Measurements from ENCODE around the gene KAZN.

KAZN gene

DNA sequence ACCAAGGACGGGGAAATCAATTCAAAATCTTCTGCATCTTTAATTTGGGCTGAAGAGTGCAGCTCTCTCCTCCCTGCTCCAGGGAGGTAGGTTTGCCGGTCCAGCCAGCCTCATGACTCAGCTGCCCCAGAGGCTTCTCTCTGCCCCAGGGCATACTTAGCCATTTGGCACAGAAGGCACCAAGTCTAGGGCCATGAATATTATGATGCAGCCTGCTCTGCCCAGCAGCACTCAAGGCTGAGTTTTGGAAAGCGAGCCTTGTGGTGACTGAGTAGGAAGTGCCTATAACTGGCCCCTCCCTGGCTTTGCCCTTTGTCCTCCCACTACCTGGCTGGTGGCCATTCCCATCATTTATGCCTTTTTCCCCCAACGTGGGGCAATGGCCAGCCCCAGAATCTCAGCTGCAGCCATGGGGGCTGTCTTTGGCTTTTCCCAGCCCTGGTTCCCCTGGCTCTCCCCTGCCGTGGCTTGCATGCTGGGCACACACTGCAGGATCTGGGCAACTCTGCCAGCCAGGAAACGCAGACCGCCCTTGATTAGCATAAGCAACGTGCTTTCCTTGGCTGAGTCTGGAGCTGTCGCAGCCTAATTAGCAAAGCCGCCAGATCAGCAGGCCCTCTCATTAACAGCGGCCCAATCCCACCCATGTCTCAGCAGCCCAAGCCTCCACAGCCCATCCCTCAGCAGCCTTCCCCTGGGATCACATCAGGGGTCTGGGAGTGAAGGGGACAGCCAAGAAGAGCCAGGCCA lies 296.5 kb downstream of the KAZN start:
- no peak overlapping the region for H3K4me3 ChIP-seq (ENCODE audit: low read length)
- TF ChIP-seq, protein P1, sequence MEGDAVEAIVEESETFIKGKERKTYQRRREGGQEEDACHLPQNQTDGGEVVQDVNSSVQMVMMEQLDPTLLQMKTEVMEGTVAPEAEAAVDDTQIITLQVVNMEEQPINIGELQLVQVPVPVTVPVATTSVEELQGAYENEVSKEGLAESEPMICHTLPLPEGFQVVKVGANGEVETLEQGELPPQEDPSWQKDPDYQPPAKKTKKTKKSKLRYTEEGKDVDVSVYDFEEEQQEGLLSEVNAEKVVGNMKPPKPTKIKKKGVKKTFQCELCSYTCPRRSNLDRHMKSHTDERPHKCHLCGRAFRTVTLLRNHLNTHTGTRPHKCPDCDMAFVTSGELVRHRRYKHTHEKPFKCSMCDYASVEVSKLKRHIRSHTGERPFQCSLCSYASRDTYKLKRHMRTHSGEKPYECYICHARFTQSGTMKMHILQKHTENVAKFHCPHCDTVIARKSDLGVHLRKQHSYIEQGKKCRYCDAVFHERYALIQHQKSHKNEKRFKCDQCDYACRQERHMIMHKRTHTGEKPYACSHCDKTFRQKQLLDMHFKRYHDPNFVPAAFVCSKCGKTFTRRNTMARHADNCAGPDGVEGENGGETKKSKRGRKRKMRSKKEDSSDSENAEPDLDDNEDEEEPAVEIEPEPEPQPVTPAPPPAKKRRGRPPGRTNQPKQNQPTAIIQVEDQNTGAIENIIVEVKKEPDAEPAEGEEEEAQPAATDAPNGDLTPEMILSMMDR (conservative IDR thresholded peaks at IDR 0.05; ENCODE audit: low read length): no peak
- DNase-seq (ENCODE audit: low read depth): peak; percentile 9

DNA sequence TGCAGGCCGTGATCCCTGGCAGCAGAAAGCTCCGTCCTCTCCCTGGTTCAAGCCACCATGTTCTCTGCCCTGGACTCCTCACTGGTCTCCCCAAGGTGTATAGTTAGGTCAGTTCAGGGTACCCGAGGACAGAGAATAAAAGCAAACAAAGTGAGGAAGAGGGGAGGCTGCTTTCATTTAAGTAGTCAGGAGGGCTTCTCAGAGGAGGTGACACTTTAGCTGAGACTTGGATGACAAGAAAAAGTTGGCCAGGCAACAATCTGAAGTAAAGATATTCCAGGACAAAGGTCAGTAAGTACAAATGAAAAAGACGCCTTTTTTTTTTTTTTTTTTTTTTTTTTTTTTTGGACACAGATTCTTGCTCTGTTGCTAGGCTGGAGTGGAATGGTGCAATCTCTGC lies 297.2 kb downstream of the KAZN start:
- DNase-seq (ENCODE audit: low read depth): no peak
- H3K4me3 ChIP-seq (ENCODE audit: low read length): no peak overlapping the region
- TF ChIP-seq, protein P1 (conservative IDR thresholded peaks at IDR 0.05; ENCODE audit: low read length): no peak

DNA sequence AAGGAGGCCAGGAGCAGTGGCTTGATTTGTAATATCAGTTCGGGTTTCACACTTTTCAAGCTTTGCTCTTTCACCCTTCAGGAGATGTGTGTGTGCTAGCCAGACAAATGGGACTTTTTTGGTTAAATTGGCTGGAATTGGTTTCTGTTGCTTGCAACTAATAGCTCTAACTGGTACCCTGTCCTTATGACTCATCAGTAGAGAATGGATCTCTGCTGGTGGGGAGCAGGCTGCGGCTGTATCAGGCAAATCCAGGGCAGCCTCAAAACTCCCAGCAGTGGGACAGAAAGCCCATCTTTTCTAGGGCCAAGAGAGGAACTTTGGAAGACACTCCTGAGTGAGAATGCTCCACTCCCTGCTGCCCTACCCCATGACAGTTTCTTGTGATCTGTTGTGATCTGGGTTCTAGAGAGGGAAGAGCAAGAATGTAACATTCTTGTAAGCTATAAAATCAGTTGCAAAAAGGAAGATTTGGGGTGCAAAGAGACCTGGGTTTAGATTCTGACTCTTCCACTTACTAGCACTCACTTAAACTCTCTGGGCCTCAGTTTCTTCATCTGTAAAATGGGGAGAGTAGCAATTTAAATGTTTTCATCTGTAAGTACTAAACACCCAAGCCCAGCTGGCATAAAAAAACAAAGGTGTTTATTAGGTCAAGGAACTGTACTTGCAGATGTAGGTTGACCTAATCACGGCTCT lies 298.0 kb downstream of the KAZN start:
- TF ChIP-seq, protein P1 (conservative IDR thresholded peaks at IDR 0.05; ENCODE audit: low read length): no peak
- no peak overlapping the region for H3K4me3 ChIP-seq (ENCODE audit: low read length)
- peak; percentile 8 for DNase-seq (ENCODE audit: low read depth)

DNA sequence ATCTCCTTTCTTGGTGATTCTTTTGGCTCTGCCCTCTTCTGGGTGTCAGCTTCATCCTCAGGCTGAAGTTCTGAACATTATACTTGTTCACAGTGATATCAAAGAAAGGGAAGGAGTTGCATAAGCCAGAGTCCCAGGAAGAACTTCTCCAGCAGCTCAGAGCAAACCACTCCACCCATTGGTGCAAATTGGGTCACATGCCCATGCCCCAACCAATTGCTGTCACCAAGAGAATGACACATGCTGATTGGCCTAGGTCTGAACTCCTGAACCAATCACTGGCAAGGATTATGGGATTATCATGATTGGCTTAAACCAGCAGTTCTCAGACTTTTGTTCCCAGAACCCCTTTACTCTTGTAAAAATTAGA lies 298.6 kb downstream of the KAZN start:
- no peak overlapping the region for H3K4me3 ChIP-seq (ENCODE audit: low read length)
- DNase-seq (ENCODE audit: low read depth): peak; percentile 6
- TF ChIP-seq, protein P1 (conservative IDR thresholded peaks at IDR 0.05; ENCODE audit: low read length): no peak

DNA sequence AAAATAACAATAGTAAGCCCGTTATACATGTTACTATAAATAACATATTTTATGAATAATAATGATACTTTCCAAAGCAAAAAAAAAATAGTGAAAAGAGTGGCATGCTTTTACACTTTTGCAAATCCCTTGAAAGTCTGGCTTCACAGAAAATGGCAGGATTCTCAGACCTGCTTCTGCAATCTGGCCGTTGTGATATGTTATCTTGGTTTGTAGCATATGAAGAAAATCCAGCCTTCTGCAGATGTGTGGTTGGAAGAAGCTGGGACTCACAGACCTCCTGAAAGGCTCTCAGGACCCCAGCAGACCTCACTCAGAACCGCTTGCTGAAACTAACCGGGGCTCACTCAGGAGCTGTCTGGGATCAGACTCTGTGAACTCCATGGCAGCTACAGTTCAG lies 299.1 kb downstream of the KAZN start:
- no peak for DNase-seq (ENCODE audit: low read depth)
- H3K4me3 ChIP-seq (ENCODE audit: low read length): no peak overlapping the region
- TF ChIP-seq, protein P1 (conservative IDR thresholded peaks at IDR 0.05; ENCODE audit: low read length): no peak

DNA sequence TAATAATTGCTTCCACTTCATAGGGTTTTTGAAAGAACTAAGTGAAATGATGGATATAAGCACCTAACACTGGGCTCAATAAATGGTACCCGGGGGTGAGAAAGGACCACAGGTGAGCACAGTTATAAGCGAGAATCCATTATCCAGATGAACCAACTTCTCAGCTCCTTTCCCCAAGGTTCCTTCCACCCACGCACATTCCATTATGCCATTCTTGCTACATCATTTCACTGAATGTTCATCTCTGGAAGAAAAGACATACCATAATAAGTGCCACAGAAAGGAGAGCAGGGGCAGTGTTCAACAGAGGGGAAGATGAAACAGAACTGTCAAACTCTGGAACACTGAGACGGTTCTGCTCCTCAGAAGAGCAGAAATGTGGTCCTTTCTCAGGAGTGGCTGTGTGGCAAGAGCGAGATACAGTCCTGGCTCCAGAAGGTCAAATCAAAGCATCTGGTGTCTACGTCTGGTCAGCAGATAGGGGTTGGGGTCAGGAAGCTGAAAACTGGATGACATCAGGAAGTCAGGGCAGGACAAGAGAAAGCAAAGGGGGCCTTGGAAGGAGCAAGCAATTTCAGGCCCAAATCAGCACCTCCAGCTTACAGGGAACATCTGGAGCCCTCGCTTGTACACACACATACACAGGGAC lies 299.6 kb downstream of the KAZN start:
- no peak for DNase-seq (ENCODE audit: low read depth)
- no peak overlapping the region for H3K4me3 ChIP-seq (ENCODE audit: low read length)
- TF ChIP-seq, protein P1 (conservative IDR thresholded peaks at IDR 0.05; ENCODE audit: low read length): no peak
